K562 (cell line): ENCODE measurements around the gene SRP72. TPM values are rescaled to one million over a fixed set of nuclear protein-coding genes. Genes with fewer than 3 reads are reported as not detected.
A peak's percentile ranks its signal among the peaks of the same experiment; 100 is the strongest.

Experiments
- ATAC-seq: fragments of 200-7000 bp; cut with Tn5 transposase; 3 replicates; pipeline ENCODE4 v1.9.1; 2020; ENCODE audit warnings: moderate library complexity
- BruUV-seq: library from RNA; stranded (reverse); fragments of 400-500 nt; replicated peaks from 2 replicates; lab custom pipeline; 2021; lab: Mats Ljungman, UMichigan
- CTCF ChIA-PET: fragments of 300-600 bp; formaldehyde crosslinking; extraction: SDS; loops from one replicate; lab custom pipeline; 2021; ENCODE audit warnings: low intra/inter-chr PET ratio; lab: Yijun Ruan, JAX
- POLR2A ChIA-PET: fragments of 300-600, 350-650 bp; sonication (Branson Sonifier 250); formaldehyde crosslinking; extraction: SDS; loops from one replicate; lab custom pipeline; 2021; ENCODE audit warnings: antibody characterized with exemption, inconsistent platforms; lab: Yijun Ruan, JAX
- DNase-seq, 4 experiments: peaks; one replicate each; pipeline versions ENCODE4 v3.0.0 to v3.0.0-alpha.2; 2011 to 2018; ENCODE audit warnings: low spot score in 3 of 4, mixed read lengths in 3 of 4; ENCODE audit errors: extremely low read depth in 1 of 4
- FAIRE-seq: peaks from 2 replicates; lab custom pipeline; 2011; peaks lifted over from hg19 to GRCh38; lab: Jason Lieb, UNC
- H2AFZ ChIP-seq: 2 replicates; pipeline ENCODE4 v1.6.0; 2011; ENCODE audit warnings: low read depth, low read length, control low read depth, inconsistent platforms
- H3K27ac ChIP-seq: fragments of 200-600 bp; 3 replicates; pipeline ENCODE4 v1.8.0; 2011; ENCODE audit warnings: low read depth, mild to moderate bottlenecking, control low read depth, inconsistent platforms, low read length, moderate library complexity, mixed read lengths; ENCODE audit errors: extremely low read depth
- H3K27me3 ChIP-seq, 2 experiments: fragments of 300-600 bp in 1 of 2; 2 replicates in 1 of 2; 3 replicates in 1 of 2; pipeline versions ENCODE4 v1.6.0 to v1.8.0; 2011; ENCODE audit warnings: inconsistent platforms in 2 of 2, low read length in 2 of 2, mild to moderate bottlenecking in 1 of 2, mixed read lengths in 1 of 2, moderate library complexity in 1 of 2; ENCODE audit not compliant: control insufficient read depth in 2 of 2, insufficient read depth in 2 of 2
- H3K36me3 ChIP-seq: fragments of 300-600 bp; 3 replicates; pipeline ENCODE4 v1.8.0; 2011; ENCODE audit warnings: mild to moderate bottlenecking, low read length, inconsistent platforms; ENCODE audit not compliant: control insufficient read depth, insufficient read depth
- H3K4me1 ChIP-seq, 2 experiments: fragments of 200-600 bp in 1 of 2; replicated peaks in 1 of 2; 2 replicates in 1 of 2; 3 replicates in 1 of 2; pipeline versions ENCODE4 v1.5.1 to v1.8.0; 2011; ENCODE audit warnings: inconsistent platforms in 2 of 2, low read length in 2 of 2, mild to moderate bottlenecking in 1 of 2, mixed read lengths in 1 of 2, moderate library complexity in 1 of 2; ENCODE audit not compliant: control insufficient read depth in 2 of 2, insufficient read depth in 2 of 2
- H3K4me2 ChIP-seq: 2 replicates; pipeline ENCODE4 v1.6.1; 2011; ENCODE audit warnings: low read length, control low read depth, inconsistent platforms, mixed read lengths; ENCODE audit not compliant: insufficient read depth
- H3K4me3 ChIP-seq: fragments of 200-600 bp; sonication (generic), shearing (Covaris generic); 2 replicates; pipeline ENCODE4 v1.5.1; 2016; ENCODE audit warnings: control low read depth, inconsistent platforms
- H3K79me2 ChIP-seq: fragments of 200-600 bp; 3 replicates; pipeline ENCODE4 v1.8.0; 2011; ENCODE audit warnings: low read length, inconsistent platforms; ENCODE audit not compliant: control insufficient read depth, insufficient read depth
- H3K9ac ChIP-seq, 2 experiments: 2 replicates each; pipeline versions ENCODE4 v1.6.0 to v1.6.1; 2011; ENCODE audit warnings: low read depth in 2 of 2, low read length in 2 of 2, control low read depth in 1 of 2, inconsistent platforms in 1 of 2, mild to moderate bottlenecking in 1 of 2, mixed read lengths in 1 of 2; ENCODE audit not compliant: insufficient read depth in 1 of 2
- H3K9me1 ChIP-seq: one replicate; pipeline ENCODE4 v1.6.0; 2011; ENCODE audit warnings: inconsistent platforms, mild to moderate bottlenecking, low read length, moderate library complexity; ENCODE audit not compliant: control insufficient read depth, insufficient read depth
- H3K9me3 ChIP-seq: replicated peaks from 2 replicates; pipeline ENCODE4 v1.5.1; 2011; ENCODE audit warnings: low read depth, low read length, inconsistent platforms; ENCODE audit not compliant: control insufficient read depth, insufficient read depth
- H4K20me1 ChIP-seq: replicated peaks from 2 replicates; pipeline ENCODE4 v1.6.1; 2011; ENCODE audit warnings: low read length, inconsistent platforms, mixed read lengths; ENCODE audit not compliant: control insufficient read depth, insufficient read depth
- GTF2A2 ChIP-seq: IDR thresholded peaks from 2 replicates; pipeline ENCODE4 v1.6.1; 2016; ENCODE audit warnings: mild to moderate bottlenecking, missing genetic modification characterization, missing compliant biosample characterization
- MAZ ChIP-seq, 2 experiments: fragments of 450-650 bp in 1 of 2; sonication (generic) in 1 of 2; formaldehyde crosslinking; IDR thresholded peaks in 1 of 2; conservative IDR thresholded peaks in 1 of 2; 2 replicates each; pipeline versions ENCODE4 v1.4.0 to v1.5.0; 2020; ENCODE audit warnings: mild to moderate bottlenecking in 1 of 2, missing genetic modification reagents in 1 of 2
- NFRKB ChIP-seq: fragments of 450-650 bp; IDR thresholded peaks from 2 replicates; pipeline ENCODE4 v1.6.1; 2016; ENCODE audit warnings: low read depth
- TSC22D4 ChIP-seq: fragments of 450-650 bp; IDR thresholded peaks from 2 replicates; pipeline ENCODE4 v1.6.1; 2016; ENCODE audit warnings: missing genetic modification characterization, missing biosample characterization, control low read depth
- ZBTB17 ChIP-seq: fragments of 450-650 bp; formaldehyde crosslinking; IDR thresholded peaks from 2 replicates; pipeline ENCODE4 v1.4.0; 2020; ENCODE audit warnings: mild to moderate bottlenecking
- ZNF146 ChIP-seq: IDR thresholded peaks from one replicate; pipeline ENCODE4 v1.6.1; 2018; ENCODE audit warnings: missing compliant biosample characterization; ENCODE audit not compliant: unreplicated experiment
- ZNF408 ChIP-seq: fragments of 250-450 bp; sonication (Bioruptor Pico); IDR thresholded peaks from 2 replicates; pipeline ENCODE4 v1.4.0; 2020; ENCODE audit warnings: low read depth, mild to moderate bottlenecking, moderate library complexity
- ZNF699 ChIP-seq: fragments of 250-450 bp; sonication (Bioruptor Pico); IDR thresholded peaks from 2 replicates; pipeline ENCODE4 v1.8.0; 2021; ENCODE audit warnings: mild to moderate bottlenecking, moderate library complexity; ENCODE audit not compliant: insufficient replicate concordance
- ZSCAN29 ChIP-seq: fragments of 450-650 bp; IDR thresholded peaks from 2 replicates; pipeline ENCODE4 v1.6.1; 2017
- WGBS: fragments of 100-300 bp; shearing (Covaris generic); methylation state at CpG from one replicate; pipeline ENCODE4 v1.1.6; 2016; ENCODE audit warnings: low coverage, mixed read lengths; ENCODE audit not compliant: insufficient coverage; ENCODE audit errors: missing lambda C conversion rate; 5-methylcytosine and 5-hydroxymethylcytosine counted together
- in situ Hi-C: fragments of 300-500 bp; cut with MboI; formaldehyde crosslinking; loops from 4 replicates; pipeline ENCODE4 v1.15.0; 2018; ENCODE audit warnings: inconsistent platforms, mixed read lengths
- intact Hi-C: fragments of 100-400 bp; cut with micrococcal nuclease; formaldehyde crosslinking; loops from 2 replicates; pipeline ENCODE4 v1.14.2; 2022
- polyA plus RNA-seq, 8 experiments: library from polyadenylated mRNA; depleted of rRNA in 4 of 8; stranded (reverse) in 5 of 8; unstranded in 3 of 8; fragments of >200 nt; fragmentation: Nextera tagmentation in 2 of 8; fragmentation: Illumina TruSeq in 1 of 8; extraction: Ambion mirVana in 2 of 8; extraction: Trizol in 1 of 8; gene quantifications; 2 replicates each; pipeline versions ENCODE4 v1.2.1 to v1.2.3, GENCODE V29; 2011 to 2014; ENCODE audit warnings: inconsistent platforms in 1 of 8, missing spikeins in 1 of 8
- total RNA-seq, 7 experiments: library from RNA; depleted of rRNA in 6 of 7; stranded (reverse); fragments of >200 nt in 6 of 7; fragmentation: Illumina TruSeq in 2 of 7; extraction: Trizol in 2 of 7; gene quantifications; 2 replicates each; pipeline versions ENCODE4 v1.2.1 to v1.2.3, GENCODE V29; 2011 to 2021; ENCODE audit warnings: low replicate concordance in 1 of 7
- TF ChIP-seq, protein P1 (sequence below): fragments of 450-650 bp; IDR thresholded peaks from 2 replicates; pipeline ENCODE4 v1.7.1; 2018; ENCODE audit warnings: mild to moderate bottlenecking, low read depth; ENCODE audit not compliant: partially characterized antibody
- TF ChIP-seq, protein P2 (sequence below): sonication (generic); formaldehyde crosslinking; IDR thresholded peaks from 2 replicates; pipeline ENCODE4 v1.8.0; 2023; ENCODE audit warnings: missing genetic modification reagents, mild to moderate bottlenecking, borderline replicate concordance
- TF ChIP-seq, protein P3 (sequence below): fragments of 250-450 bp; sonication (Bioruptor Pico); IDR thresholded peaks from 2 replicates; pipeline ENCODE4 v1.9.0; 2021; ENCODE audit warnings: mild to moderate bottlenecking

Gene SRP72
- total and polyA plus RNA-seq, 9 of the 15 experiments (the other 6 are each of a cell fraction or from before 2014, with no cell fraction given), result 124 to 341 (median 202) TPM

DNA sequence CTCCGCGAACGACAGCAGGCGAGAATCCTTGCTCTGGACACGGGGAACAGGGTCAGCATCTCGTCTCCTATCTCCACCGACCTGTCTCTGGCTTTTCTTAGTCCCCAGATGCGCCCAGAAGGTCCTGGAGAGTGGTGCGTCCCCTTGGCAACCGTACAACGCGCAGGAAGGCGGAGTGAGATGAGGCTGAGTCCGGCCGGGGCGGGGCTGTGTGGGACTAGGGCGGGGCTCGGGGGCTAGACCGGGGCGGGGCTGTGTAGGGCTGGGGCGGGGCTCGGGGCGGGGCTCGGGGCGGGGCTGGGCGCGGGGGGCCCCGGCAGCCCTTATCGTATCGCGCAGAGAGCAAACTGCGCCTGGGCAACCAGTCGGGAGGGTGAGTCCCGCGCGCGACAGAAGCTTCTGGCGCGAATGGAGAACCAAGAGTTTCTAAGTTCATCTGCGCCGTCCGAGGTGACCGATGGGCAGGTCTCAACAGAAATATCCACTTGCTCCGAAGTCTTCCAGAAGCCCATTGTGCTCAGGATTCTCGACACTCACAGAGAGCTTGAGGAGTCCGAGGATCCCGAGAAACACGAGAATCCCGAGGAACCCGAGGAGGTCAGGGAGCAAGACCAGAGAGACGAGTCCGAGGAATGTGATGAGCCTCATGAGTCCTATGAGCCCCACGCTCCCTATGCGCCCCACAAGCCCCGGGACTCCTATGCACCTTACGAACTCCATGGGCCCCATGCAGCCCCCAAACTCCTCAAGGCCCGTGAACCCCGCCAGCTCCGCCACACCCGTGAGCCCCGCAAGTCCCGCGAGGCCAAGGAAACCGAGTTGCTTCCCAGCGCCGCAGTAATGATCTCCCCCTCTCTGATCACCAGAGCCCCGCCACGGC is 63.1 kb downstream of the SRP72 start:
- H3K4me2 ChIP-seq, result peak overlapping the region; percentile 99
- in situ Hi-C loops, result no loop called here
- DNase-seq, result peak; percentile 90 to 99 (median 98)
- ATAC-seq, result peak; percentile 96
- no peaks in the 10 kb centered on the region; the same call in 1 of the 2 replicates for H3K9me3 ChIP-seq
- H4K20me1 ChIP-seq, result no peaks in the 10 kb centered on the region
- ChIA-PET CTCF (no interaction called here), POLR2A (interaction anchor here (0.6 to 1.6 kb wide), 11 partner anchors 11 to 1699 kb away, joined by 3 to 9 read pairs (median 3); no protein-coding TSS in a partner anchor)
- H3K27ac ChIP-seq, result peak overlapping the region; percentile 93
- peaks cover 9 to 17% of the 10 kb centered on the region in 2 experiments for H3K4me1 ChIP-seq
- peak overlapping the region; percentile 92 to 94 for H3K9ac ChIP-seq
- peak; percentile 65 for FAIRE-seq
- H3K36me3 ChIP-seq, result no peaks in the 10 kb centered on the region
- WGBS, result 2% methylated on average over 54 of the region's 68 CpGs
- intact Hi-C loops, result no loop called here
- H3K27me3 ChIP-seq, result no peaks in the 10 kb centered on the region
- peaks cover 17% of the 10 kb centered on the region; the same call in 2 of the 3 replicates for H3K79me2 ChIP-seq
- peak overlapping the region; percentile 100 for H2AFZ ChIP-seq
- TSS peak; percentile 67 for BruUV-seq
- peak overlapping the region; percentile 67 for H3K4me3 ChIP-seq
- no peaks in the 10 kb centered on the region for H3K9me1 ChIP-seq
- 0 out of 2 replicates have a peak, but pooled peaks have one; percentile 36 for TF ChIP-seq ZSCAN29
- TF ChIP-seq ZBTB17, result 0 out of 2 replicates have a peak, but pooled peaks have one; percentile 27
- TF ChIP-seq, protein P1, sequence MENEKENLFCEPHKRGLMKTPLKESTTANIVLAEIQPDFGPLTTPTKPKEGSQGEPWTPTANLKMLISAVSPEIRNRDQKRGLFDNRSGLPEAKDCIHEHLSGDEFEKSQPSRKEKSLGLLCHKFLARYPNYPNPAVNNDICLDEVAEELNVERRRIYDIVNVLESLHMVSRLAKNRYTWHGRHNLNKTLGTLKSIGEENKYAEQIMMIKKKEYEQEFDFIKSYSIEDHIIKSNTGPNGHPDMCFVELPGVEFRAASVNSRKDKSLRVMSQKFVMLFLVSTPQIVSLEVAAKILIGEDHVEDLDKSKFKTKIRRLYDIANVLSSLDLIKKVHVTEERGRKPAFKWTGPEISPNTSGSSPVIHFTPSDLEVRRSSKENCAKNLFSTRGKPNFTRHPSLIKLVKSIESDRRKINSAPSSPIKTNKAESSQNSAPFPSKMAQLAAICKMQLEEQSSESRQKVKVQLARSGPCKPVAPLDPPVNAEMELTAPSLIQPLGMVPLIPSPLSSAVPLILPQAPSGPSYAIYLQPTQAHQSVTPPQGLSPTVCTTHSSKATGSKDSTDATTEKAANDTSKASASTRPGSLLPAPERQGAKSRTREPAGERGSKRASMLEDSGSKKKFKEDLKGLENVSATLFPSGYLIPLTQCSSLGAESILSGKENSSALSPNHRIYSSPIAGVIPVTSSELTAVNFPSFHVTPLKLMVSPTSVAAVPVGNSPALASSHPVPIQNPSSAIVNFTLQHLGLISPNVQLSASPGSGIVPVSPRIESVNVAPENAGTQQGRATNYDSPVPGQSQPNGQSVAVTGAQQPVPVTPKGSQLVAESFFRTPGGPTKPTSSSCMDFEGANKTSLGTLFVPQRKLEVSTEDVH, result no peak
- TF ChIP-seq MAZ (CRISPR knock-in tag; conservative IDR thresholded peaks at IDR 0.05 in 1 of 2, IDR thresholded peaks at IDR 0.05 in 1 of 2), result peak in 1 of 2 experiments; percentile 65; a peak in 2 of 4 replicates
- no peak for TF ChIP-seq ZNF699 (CRISPR knock-in tag)
- no peak for TF ChIP-seq NFRKB
- no peak for TF ChIP-seq TSC22D4 (tag)
- TF ChIP-seq, protein P2, sequence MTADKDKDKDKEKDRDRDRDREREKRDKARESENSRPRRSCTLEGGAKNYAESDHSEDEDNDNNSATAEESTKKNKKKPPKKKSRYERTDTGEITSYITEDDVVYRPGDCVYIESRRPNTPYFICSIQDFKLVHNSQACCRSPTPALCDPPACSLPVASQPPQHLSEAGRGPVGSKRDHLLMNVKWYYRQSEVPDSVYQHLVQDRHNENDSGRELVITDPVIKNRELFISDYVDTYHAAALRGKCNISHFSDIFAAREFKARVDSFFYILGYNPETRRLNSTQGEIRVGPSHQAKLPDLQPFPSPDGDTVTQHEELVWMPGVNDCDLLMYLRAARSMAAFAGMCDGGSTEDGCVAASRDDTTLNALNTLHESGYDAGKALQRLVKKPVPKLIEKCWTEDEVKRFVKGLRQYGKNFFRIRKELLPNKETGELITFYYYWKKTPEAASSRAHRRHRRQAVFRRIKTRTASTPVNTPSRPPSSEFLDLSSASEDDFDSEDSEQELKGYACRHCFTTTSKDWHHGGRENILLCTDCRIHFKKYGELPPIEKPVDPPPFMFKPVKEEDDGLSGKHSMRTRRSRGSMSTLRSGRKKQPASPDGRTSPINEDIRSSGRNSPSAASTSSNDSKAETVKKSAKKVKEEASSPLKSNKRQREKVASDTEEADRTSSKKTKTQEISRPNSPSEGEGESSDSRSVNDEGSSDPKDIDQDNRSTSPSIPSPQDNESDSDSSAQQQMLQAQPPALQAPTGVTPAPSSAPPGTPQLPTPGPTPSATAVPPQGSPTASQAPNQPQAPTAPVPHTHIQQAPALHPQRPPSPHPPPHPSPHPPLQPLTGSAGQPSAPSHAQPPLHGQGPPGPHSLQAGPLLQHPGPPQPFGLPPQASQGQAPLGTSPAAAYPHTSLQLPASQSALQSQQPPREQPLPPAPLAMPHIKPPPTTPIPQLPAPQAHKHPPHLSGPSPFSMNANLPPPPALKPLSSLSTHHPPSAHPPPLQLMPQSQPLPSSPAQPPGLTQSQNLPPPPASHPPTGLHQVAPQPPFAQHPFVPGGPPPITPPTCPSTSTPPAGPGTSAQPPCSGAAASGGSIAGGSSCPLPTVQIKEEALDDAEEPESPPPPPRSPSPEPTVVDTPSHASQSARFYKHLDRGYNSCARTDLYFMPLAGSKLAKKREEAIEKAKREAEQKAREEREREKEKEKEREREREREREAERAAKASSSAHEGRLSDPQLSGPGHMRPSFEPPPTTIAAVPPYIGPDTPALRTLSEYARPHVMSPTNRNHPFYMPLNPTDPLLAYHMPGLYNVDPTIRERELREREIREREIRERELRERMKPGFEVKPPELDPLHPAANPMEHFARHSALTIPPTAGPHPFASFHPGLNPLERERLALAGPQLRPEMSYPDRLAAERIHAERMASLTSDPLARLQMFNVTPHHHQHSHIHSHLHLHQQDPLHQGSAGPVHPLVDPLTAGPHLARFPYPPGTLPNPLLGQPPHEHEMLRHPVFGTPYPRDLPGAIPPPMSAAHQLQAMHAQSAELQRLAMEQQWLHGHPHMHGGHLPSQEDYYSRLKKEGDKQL, result no peak
- no peak for TF ChIP-seq GTF2A2 (tag)
- TF ChIP-seq ZNF146 (CRISPR knock-in tag), result no peak
- TF ChIP-seq, protein P3, sequence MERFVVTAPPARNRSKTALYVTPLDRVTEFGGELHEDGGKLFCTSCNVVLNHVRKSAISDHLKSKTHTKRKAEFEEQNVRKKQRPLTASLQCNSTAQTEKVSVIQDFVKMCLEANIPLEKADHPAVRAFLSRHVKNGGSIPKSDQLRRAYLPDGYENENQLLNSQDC (CRISPR knock-in tag), result peak; percentile 38; the same call in 1 of the 2 replicates
- no peak for TF ChIP-seq ZNF408 (CRISPR knock-in tag)
